ENCODE data around the gene CLCC1.

DNA sequence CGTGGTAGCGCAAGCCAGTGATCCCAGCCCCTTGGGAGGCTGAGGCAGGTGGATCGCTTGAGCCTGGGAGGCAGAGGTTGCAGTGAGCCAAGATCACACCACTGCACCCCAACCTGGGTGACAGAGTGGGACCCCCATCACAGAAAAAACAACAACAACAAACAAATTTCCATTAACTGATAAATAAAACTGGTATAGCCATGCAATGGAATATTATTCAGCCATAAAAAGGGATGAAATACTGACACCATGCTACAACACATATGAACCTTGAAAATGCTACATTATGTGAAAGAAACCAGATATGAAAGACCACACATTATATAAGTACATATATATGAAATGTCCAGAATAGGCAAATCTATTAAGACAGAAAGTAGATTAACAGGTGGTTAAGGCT is 12.0 kb downstream of the CLCC1 start:
- TF ChIP-seq, protein P1, sequence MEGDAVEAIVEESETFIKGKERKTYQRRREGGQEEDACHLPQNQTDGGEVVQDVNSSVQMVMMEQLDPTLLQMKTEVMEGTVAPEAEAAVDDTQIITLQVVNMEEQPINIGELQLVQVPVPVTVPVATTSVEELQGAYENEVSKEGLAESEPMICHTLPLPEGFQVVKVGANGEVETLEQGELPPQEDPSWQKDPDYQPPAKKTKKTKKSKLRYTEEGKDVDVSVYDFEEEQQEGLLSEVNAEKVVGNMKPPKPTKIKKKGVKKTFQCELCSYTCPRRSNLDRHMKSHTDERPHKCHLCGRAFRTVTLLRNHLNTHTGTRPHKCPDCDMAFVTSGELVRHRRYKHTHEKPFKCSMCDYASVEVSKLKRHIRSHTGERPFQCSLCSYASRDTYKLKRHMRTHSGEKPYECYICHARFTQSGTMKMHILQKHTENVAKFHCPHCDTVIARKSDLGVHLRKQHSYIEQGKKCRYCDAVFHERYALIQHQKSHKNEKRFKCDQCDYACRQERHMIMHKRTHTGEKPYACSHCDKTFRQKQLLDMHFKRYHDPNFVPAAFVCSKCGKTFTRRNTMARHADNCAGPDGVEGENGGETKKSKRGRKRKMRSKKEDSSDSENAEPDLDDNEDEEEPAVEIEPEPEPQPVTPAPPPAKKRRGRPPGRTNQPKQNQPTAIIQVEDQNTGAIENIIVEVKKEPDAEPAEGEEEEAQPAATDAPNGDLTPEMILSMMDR (conservative IDR thresholded peaks at IDR 0.05): no peak
- TF ChIP-seq ZFX (IDR thresholded peaks at IDR 0.05): no peak

Measured in C4-2B (cell line).